Lung microvascular endothelial cell (primary cell): ENCODE data around the gene SCYL1. TPM values are rescaled to one million over a fixed set of nuclear protein-coding genes. Genes with fewer than 3 reads are reported as not detected.

Source experiments
- DNase-seq, 2 donors: peaks; one replicate each; pipeline versions ENCODE4 v3.0.0 to v3.0.0-alpha.2; 2010; ENCODE audit warnings: low read depth in 2 of 2
- total RNA-seq: library from RNA; depleted of rRNA; stranded (reverse); fragments of >200 nt; gene quantifications from 2 replicates; pipeline ENCODE4 v1.2.1, GENCODE V29; 2014

SCYL1 gene
- total RNA-seq, 1 donor from 2014 or later: 46.6 TPM

DNA sequence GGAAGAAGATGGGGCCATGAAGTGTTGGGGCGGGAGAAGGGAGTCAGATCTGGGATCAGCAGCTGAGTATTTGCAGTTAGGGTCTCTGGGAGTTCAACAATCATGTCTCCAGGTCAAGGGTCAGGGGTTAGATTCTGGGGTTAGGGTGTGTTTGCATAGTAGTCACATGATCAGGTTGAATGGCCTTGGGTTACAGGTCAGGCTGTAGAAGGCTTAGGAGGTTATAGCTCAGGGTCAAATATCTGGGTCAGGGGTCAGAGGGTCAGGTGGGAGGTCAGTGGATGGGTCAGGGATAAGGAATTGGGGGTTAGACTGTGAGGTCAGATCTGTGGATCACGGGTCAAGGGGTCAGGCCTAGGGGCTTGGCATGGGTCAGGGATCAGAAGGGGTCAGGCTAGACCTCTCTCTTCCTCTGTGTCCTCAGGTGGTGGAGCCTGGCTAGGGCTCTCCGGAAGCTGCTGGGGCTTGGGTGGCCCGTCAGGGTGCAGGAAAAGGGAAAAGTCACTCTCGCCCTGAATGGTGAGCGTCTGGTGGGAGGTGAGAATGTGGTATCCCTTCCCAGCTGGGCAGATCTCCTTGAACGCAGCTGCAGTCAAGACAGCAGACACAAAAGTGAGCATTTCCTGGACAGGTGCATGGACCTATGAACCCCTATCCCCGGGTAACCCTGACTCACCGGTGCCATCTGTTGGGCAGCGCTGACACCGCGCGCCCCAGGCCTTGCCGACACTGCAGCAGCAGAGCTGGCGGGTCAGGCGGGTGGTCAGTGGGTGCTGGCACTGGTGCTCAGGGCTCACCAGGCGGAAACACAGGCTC, 26.9 kb downstream of the SCYL1 start:
- DNase-seq: peak; percentile 47 to 63

DNA sequence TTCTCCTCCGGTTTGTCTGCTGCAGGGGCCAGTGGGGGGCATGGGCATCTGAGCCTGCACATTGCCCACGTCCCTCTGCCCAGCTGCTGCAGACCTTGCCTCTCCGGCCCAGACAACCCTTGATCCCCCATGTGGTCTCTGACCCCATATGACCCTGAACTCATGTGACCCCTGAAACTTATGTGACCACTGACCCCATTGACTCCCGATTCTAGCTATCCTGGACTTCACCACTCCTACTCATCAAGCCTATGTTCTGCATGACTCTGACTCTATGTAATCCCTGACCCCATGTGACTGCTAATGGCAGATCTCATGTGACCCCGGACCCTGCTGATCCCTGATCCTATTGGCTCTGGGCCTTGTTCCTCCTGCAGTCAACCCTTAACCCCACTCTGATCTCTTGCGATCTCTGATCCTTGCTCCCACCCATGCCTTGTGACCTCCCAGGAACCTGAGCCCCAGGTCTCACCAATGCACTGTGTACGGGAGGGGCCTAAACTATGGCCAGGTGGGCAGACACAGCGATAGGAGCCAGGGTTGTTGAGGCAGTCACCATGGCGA, 27.6 kb downstream of the SCYL1 start:
- no peak for DNase-seq

DNA sequence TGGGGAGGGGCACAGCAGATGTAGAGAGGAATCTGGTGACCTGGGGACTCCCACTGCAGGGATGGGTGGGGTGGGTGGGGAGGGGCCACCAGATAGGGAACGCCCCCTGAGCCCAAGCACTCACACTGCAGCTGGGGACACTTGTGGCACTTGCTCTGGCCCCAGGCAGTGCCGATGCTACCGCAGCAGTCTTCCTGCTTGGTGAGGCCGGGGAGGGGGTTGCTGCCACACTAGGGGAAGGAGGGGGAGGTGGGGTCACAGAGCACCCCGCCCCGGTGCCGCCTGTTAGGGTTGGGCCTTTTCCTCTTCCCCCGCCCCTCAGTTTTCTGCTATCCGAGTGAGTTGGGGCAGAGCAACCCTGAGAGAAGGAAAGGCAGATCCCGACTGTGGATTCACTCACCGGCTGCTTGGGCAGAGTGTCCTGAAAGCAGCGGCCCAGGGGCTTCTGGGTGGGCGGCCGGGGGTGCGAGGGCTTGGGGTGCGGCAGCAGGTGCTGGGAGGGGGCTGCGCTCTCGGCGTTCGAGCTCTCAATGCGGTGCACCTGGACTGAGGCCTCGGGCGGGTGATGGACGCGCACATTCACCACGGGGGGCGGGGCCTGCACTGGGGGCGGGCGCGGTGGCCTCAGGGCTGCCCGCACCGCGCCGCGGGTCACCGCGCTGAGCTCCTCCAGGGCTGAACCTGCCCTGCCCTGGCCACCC, 28.6 kb downstream of the SCYL1 start:
- no peak for DNase-seq

DNA sequence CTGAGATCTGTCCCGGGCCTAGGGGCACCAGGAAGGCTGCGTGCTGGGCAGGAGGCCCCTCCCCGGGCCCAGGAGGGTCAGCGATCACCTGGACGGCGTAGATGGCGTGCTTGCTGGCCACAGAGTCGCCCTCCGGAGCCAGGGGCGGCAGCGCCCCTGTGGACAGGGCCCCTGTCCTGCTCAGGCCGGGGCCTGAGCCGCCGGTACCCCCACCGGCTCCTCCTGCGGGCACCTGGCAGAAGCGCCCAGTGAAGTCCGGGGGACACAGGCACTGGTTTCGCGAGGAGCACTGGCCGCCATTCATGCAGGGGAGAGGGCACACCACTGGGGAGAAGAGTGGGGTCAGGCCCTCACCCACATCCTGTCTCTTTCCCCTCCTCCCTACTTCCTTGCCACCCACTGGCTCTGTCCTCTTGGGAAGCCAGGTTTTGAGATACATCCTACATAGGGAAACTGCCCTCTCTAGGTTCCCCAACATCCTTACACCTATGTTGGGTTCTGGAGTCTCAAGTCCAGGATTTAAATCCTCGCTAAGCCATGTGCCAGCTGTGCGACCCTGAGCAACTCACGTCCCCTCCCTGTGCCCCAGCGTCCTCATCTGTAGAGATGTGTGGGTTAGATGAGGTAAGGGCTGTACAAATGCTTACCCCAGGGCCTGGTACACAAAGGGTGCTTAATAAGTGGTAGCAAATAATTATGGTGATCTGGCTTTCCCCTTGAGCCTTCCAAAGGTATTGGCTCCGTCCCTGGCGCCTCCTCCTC, 29.4 kb downstream of the SCYL1 start:
- no peak for DNase-seq

DNA sequence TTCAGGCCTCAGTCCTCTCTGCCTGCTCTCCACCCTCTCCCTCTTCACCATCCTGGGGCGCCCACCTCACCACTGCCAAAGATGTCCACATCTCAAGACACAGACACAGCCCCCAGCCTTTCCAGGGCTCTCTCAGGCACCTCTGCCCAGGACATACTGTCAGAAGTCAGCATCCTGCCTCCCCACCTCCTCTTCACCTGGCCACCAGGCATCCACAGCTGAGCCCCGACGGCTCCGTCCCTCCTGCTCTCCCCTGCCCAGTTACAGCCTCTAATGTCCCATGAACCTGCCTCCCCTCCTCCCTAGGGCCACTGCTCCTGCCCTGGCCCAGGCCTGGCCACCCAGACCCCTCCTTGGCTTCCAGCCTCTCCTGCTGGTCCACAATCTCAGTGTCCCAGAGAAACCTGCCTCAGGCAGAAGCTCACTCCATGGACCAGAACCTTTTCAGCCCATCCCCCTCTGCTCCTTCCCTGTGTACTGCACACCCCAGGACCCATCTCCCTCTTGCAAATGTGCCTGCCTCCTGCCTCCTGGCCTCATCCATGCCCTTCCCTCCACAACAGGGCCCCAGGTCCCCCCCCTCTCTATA, 30.1 kb downstream of the SCYL1 start:
- DNase-seq: no peak

DNA sequence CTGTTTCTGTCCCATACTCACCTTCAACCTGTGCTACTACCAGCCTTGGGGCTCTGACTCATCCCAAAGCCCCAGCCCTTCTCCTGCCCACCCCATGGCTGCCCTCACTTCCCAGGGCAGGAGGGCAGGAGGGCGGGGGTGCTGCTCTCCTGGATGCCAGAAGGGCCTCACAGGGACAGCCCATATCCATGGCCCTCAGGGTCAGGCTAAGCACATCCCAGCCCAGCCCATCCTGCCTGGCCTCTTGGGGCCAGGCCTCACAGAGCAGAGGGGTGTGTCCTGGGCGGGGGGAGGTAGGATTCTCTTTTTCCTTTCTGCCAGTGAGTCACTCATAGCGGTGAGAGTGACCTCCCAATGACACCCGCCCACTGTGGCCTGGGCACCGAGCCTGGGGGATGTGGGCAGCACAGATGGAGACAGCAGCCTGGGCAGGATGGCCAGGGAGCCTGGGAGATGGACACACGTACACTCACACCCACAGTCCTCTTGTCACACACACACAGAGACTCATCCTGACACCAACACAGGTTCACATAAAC, 30.9 kb downstream of the SCYL1 start:
- DNase-seq: peak; percentile 57 to 77

DNA sequence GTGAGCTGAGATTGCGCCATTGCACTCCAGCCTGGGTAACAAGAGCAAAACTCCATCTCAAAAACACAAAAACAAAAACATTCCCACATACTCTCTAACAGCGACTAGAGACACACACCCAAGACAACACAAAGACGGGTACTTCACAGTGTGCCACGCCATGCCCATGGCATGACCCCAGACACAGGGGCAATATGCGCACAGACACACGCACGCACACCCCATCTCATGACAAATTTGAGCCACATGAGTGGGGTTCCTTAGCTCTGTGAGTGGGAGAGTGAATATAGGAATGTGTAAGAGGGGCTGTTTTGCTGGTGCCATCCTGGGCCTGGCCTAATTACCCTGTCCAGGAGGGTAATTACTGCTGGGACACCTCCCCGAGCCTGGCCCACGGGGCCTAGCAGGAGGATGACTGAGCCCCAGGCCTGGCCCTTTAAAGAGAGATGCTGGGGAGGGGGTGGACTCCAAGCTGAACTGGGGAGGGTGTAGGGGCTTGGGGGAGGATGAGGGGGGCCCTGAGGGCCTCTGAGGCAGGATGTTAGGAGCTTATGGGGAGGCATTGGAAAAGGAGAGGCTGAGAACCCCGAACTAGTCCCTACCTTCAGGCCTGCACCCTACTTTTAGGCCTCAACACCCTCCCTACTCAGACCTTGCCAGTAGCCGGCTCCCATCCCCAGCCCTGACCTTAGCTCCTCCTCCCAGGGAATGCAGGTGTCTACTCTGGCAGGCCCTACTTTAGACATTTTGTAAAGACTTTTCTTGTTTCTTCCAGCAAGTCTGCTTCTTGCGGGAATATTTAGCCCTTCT, 31.8 kb downstream of the SCYL1 start:
- DNase-seq: no peak

DNA sequence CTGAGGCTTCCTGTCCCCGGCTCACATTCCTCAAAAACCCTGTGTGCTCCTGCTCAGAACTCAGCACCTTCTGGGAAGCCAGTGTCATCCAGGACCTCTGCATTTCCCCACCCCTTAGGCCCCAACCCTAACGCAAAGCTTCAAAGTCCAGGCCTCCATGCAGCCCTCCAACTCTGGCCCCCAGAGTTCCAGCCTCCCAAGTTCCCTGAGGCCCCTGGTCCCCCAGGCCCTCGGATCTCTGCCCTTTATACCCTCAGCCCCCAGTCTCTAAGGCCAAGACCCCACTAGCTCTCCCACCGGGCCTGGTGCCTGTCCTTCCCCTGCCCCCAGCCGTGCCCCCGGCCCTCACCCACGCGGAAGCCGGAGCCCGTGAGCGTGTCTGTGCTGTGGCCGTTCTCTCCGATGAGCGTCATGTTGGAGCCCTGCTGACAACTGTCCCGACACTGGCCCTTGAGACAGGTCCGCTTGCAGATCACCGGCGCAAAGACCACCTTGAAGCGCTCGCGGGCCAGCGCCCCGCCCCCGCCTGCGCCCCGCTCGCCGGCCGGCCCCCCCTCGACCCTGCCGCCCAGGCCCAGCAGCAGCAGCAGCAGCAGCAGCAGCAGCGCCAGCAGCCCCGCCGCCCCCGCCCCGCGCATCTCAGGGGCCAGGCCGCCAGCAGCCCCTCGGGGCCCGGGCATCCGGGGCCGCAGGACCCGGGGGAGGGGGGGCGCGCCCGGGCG, 32.6 kb downstream of the SCYL1 start:
- no peak for DNase-seq

DNA sequence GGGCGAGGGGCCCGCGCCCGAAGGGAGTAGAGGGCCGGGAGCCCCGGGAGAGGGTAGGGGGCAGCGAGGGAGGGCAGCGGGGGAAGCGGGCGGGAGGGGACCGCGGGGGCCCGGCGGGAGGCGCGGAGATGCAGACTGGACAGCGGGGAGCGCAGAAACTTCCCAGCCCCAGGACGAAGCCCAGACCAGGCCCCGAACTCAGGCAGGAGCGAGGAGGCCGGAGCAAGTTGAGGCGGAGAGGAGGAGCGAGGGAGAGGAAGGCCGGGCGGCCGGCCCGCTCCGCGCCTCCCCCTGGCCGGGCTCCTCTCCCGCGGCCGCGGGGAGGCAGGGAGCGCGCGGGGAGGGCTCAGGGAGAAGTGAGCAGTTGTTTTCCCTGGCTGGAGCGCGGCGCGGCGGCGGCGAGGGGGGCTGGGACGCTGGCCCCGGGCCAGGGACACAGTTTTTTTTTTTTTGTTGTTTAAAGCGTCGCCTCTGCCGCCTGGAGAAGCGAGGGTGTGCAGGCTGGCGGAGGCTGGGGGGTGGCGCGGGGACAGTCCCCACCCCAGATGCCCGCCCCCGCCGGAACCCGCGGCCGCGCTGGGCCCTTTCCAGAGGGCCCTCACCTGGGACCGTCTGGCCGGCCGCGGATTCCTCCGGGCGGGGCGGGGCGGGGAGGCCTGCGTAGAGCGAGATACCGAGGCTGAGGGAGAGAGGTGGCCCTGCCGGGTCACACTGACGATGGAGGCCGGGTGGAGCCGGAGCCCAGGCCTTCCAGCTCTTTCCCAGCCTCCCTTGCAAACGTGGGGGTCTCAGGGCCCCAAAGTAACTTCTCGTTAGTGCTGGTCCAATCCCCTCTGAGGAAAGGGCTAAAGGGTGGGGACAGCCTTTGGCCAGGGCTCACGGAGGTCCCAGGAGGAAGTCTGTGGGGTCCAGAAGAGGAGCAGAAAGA, 33.4 kb downstream of the SCYL1 start, which contains the start of gene LTBP3:
LTBP3 (minus strand) TSS at position 358 of the 928 bp plus-strand sequence. CDS start 400 bp downstream, outside the sequence.
- DNase-seq: peak; percentile 73 to 88

DNA sequence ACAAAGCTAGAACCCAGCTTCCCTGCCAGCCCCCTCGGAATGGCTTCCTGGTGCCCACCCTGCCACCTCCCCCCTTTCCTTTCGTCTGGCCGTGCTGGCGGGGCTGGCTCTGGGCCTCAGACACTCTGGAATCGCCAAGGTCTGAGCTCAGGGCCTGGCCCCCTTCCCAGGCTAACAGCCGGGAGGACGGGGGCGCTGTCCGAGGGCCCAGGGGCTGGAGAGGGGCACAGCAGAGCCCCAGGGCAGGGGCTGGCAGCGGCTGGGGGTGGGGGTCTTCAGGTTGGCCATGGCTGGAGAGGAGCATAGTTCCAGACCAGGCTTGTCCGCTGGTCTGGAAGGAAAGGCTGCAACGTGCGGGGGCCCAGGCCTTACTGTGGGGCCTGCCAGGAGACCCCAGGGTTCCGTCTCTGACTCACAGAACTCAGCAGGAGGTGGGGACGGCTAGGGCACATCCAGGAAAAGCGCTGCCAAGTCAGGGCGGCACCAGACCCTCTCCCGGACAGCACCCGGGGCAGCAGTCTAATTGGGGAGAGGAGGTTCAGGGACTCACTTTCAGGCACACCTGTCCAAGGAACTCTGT, 34.1 kb downstream of the SCYL1 start:
- peak in 1 of 2 donors; percentile 35 for DNase-seq

DNA sequence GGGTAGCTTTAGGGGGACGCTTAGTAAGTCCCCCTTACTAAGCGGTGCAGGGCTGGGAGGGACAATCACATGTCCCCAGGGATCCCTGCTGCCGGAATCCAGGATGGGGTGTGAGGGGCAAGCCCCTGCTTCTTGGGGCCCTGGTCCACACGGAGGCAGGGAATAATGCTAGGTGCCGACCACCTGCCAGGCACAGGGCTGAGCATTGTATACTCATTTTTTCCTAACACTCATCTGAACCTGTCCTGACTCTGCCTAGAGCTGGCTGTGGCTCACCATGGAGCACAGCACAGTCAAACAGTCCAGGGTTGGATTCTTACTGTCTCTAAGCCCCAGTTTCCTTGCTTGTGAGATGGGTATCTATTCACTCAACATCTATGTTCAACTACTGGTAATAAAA, 34.7 kb downstream of the SCYL1 start:
- DNase-seq: peak; percentile 31 to 63

DNA sequence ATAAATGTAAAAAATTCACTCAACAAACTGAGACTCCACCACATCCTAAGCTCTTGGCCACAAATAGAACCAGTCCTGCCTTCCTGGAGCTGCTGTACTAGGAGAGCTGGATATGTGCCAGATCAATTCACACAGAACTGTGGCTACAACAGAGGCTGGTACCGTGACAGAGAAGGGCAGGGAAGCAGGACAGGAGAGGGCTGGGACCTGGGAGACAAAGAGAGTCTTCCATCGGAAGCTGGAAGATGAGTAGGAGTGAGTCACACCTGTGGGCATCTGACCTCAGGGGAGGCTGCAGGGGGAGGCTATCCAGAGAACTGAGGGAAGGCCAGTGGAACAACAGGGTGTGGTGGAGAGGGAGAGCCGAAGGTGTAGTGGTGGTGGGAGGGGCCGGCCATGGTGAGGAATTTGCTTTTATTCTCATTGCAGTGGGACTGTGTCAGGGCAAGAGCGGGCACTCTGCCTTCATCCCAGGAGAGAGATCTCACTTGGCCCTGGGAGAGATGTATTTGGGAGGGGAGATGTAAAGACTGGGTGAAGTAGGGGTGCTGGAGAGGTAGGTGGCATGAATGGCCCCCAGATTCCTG, 35.2 kb downstream of the SCYL1 start:
- peak; percentile 73 to 84 for DNase-seq

DNA sequence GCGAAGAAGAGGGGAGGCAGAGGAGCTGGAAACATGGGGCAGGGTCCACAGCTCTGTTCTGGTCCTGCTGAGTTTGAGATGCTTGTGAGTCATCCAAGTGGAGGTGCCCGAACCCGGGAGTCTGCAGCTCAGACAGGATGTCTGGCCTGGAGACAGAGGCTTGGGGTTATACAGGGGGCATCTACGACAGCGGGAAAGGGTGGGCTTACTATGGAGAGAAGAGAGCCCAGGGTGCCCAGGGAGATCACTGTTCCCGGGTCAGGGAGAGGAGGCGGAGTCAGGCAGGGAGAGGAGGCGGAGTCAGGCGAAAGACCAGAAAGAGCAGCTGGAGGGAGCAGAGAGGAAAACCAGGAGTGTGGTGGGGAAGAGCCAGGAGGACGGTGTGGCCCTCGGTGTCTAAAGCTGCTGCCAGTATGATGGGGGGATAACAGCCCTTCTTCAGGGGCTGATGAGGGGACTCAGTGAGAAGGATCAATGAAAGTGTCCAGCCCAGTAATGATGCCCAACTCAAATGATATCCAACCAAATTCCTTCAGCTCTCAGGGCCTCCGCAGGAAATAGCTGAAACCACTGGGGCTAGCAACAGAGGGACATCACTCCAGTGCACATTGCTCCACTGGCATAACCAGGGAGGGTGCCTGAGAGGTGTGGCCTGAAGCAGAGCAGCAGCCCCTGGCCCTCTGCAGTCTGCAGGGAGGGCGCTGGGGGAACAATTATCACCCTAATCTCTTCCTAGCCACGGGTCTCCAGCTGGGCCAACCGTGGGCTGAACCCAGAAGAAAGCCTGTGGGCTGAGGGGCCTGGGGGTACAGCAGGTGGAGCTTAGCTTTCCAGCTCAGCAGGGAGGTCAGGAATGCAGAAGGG, 35.9 kb downstream of the SCYL1 start:
- peak in 1 of 2 donors; percentile 86 for DNase-seq

DNA sequence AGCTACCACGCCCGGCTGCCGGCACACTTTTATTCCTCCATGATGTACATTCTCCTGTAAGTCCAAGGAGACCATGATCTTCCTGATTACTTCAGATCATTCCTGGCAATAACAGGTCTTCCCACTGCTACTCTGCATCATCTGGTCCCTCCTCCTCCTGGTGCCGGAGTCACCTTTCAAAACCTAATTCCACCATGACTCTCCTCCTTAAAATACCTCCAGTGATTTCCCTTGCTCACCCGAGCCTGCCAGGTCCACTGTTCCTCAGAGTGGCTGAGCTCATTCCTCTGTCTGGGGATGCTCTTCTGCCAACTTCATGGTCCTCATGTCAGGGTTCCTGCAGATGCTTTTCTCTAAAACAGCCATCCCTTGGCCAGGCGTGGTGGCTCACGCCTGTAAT, 37.1 kb downstream of the SCYL1 start:
- DNase-seq: no peak

DNA sequence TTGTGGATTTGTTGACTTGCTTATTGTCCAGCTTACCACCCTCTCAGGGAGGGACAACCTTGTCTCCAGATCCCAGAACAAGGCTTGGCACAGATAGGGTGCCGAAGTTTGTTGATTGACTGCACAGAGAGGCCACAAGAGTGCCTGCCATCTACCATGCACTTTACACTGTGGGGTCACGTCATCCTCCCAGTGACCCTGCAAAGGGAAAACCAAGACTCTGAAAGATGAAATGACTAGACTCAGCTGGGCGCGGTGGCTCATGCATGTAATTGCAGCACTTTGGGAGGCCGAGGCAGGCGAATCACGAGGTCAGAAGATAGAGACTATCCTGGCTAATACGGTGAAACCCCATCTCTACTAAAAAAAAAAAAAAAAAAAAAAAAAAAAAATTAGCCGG, 37.9 kb downstream of the SCYL1 start:
- no peak for DNase-seq

DNA sequence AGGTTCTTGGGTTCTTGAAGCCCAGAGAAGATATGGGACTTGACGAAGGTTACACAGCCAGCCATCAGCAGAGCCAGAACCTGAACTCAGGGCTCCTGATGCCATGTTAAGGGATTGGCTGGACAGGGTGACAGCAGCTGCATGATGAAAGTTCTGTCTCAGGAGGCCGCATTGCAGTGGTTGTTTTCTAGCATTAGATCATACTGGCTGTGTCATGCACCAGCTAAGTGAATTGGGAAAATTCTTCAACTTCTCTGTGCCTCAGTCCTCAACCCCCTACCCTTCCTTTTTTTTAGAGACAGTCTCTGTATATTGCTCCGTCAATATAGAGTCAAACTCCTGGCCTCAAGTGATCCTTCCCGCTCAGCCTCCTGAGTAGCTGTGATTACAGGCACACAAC, 38.7 kb downstream of the SCYL1 start:
- no peak for DNase-seq
